Endothelial cell of umbilical vein (primary cell): Measurements from ENCODE around the gene NSD2. TPM values are rescaled to one million over a fixed set of nuclear protein-coding genes. Genes with fewer than 3 reads are reported as not detected.

ENCODE experiments used
- BruUV-seq: library from RNA; stranded (reverse); fragments of 400-500 nt; replicated peaks from 2 replicates; lab custom pipeline; 2021; lab: Mats Ljungman, UMichigan
- CTCF ChIA-PET: fragments of 300-600, 350-600 bp; sonication (Branson Sonifier 250); formaldehyde crosslinking; loops from one replicate; lab custom pipeline; 2021; ENCODE audit warnings: antibody characterized with exemption, inconsistent platforms; lab: Charles Lee
- POLR2A ChIA-PET: fragments of 300-600, 350-600 bp; sonication (Branson Sonifier 250); formaldehyde crosslinking; loops from one replicate; lab custom pipeline; 2021; ENCODE audit warnings: antibody characterized with exemption, inconsistent platforms; lab: Charles Lee
- DNase-seq: peaks from one replicate; pipeline ENCODE4 v3.0.0-alpha.2; 2011; ENCODE audit warnings: low read depth, low spot score
- FAIRE-seq: peaks from 2 replicates; lab custom pipeline; 2011; peaks lifted over from hg19 to GRCh38; lab: Jason Lieb, UNC
- H2AFZ ChIP-seq: 2 replicates; pipeline ENCODE4 v1.6.0; 2012; ENCODE audit warnings: low read depth, low read length, control low read depth, inconsistent platforms
- H3K27ac ChIP-seq: 2 replicates; pipeline ENCODE4 v1.5.1; 2011; ENCODE audit warnings: low read depth, mild to moderate bottlenecking, control low read depth, low read length, moderate library complexity; ENCODE audit not compliant: insufficient read depth
- H3K27me3 ChIP-seq, 2 experiments: 2 replicates each; pipeline versions ENCODE4 v1.6.0 to v1.6.1; 2011; ENCODE audit warnings: low read length in 2 of 2, mixed read lengths in 1 of 2; ENCODE audit not compliant: control insufficient read depth in 2 of 2, insufficient read depth in 2 of 2
- H3K36me3 ChIP-seq, 2 experiments: 2 replicates in 1 of 2; 3 replicates in 1 of 2; pipeline ENCODE4 v1.5.1; 2011; ENCODE audit warnings: low read length in 2 of 2, mild to moderate bottlenecking in 1 of 2, moderate library complexity in 1 of 2; ENCODE audit not compliant: control insufficient read depth in 2 of 2, insufficient read depth in 2 of 2; ENCODE audit errors: extremely low read depth in 1 of 2
- H3K4me1 ChIP-seq: 3 replicates; pipeline ENCODE4 v1.5.1; 2011; ENCODE audit warnings: mild to moderate bottlenecking, low read length; ENCODE audit not compliant: control insufficient read depth, insufficient read depth; ENCODE audit errors: extremely low read depth
- H3K4me2 ChIP-seq: 2 replicates; pipeline ENCODE4 v1.6.1; 2011; ENCODE audit warnings: low read length, control low read depth, mixed read lengths; ENCODE audit not compliant: insufficient read depth
- H3K4me3 ChIP-seq, 3 experiments: fragments of 200-600 bp in 1 of 3; sonication (generic), shearing (Covaris generic) in 1 of 3; replicated peaks in 1 of 3; 2 replicates each; pipeline ENCODE4 v1.5.1; 2011 to 2016; ENCODE audit warnings: control low read depth in 3 of 3, low read length in 3 of 3, mild to moderate bottlenecking in 2 of 3, inconsistent platforms in 1 of 3, low read depth in 1 of 3, moderate library complexity in 1 of 3; ENCODE audit not compliant: insufficient read depth in 1 of 3
- H3K79me2 ChIP-seq: 2 replicates; pipeline ENCODE4 v1.6.0; 2012; ENCODE audit warnings: low read length, inconsistent platforms; ENCODE audit not compliant: control insufficient read depth, insufficient read depth
- H3K9ac ChIP-seq: replicated peaks from 2 replicates; pipeline ENCODE3; 2011; ENCODE audit warnings: low read length, control low read depth; ENCODE audit not compliant: insufficient read depth; ENCODE audit errors: extremely low read depth
- H3K9me1 ChIP-seq: replicated peaks from 3 replicates; pipeline ENCODE4 v1.6.0; 2011; ENCODE audit warnings: mild to moderate bottlenecking, low read length; ENCODE audit not compliant: control insufficient read depth, insufficient read depth; ENCODE audit errors: extremely low read depth
- H3K9me3 ChIP-seq: replicated peaks from 2 replicates; pipeline ENCODE4 v1.5.1; 2012; ENCODE audit warnings: low read length, inconsistent platforms; ENCODE audit not compliant: control insufficient read depth, insufficient read depth
- H4K20me1 ChIP-seq: replicated peaks from 2 replicates; pipeline ENCODE3; 2011; ENCODE audit warnings: mild to moderate bottlenecking, low read length; ENCODE audit not compliant: control insufficient read depth, insufficient read depth; ENCODE audit errors: extremely low read depth
- EZH2 ChIP-seq: IDR thresholded peaks from 2 replicates; pipeline ENCODE4 v1.6.1; 2012; ENCODE audit warnings: borderline replicate concordance, low read depth, mild to moderate bottlenecking, moderate library complexity, low read length, inconsistent platforms; ENCODE audit not compliant: severe bottlenecking
- FOS ChIP-seq: IDR thresholded peaks from 2 replicates; pipeline ENCODE4 v1.6.1; 2011; ENCODE audit warnings: mild to moderate bottlenecking, low read length, moderate library complexity, borderline replicate concordance; ENCODE audit not compliant: insufficient read depth
- GATA2 ChIP-seq: IDR thresholded peaks from 2 replicates; pipeline ENCODE4 v1.7.0; 2011; ENCODE audit warnings: low read depth, mild to moderate bottlenecking, moderate library complexity, mixed read lengths, low read length; ENCODE audit not compliant: insufficient read length, insufficient read depth
- JUN ChIP-seq: IDR thresholded peaks from 2 replicates; pipeline ENCODE4 v1.6.1; 2011; ENCODE audit warnings: borderline replicate concordance, low read depth; ENCODE audit not compliant: insufficient read length, insufficient read depth
- MYC ChIP-seq: IDR thresholded peaks from one replicate; pipeline ENCODE4 v1.6.1; 2011; ENCODE audit warnings: mild to moderate bottlenecking, low read depth, low read length
- POLR2A ChIP-seq: IDR thresholded peaks from 2 replicates; pipeline ENCODE4 v1.6.1; 2012; ENCODE audit warnings: low read depth, mild to moderate bottlenecking, control low read depth, low read length
- POLR2AphosphoS5 ChIP-seq: IDR thresholded peaks from 2 replicates; pipeline ENCODE4 v1.6.1; 2012; ENCODE audit warnings: low read depth, mild to moderate bottlenecking, control low read depth, low read length, moderate library complexity; ENCODE audit not compliant: insufficient read depth
- dilution Hi-C: fragments of 300-500 bp; cut with MboI; formaldehyde crosslinking; loops from one replicate; pipeline ENCODE4 v1.15.0; 2019; ENCODE audit warnings: low sequenced_read_pairs; ENCODE audit not compliant: extremely low pct_ligation_motif_present
- intact Hi-C: fragments of 100-400 bp; cut with micrococcal nuclease; formaldehyde crosslinking; loops from one replicate; pipeline ENCODE4 v1.10.0; 2022
- polyA plus RNA-seq, 4 experiments: library from polyadenylated mRNA; depleted of rRNA in 3 of 4; stranded (reverse) in 3 of 4; unstranded in 1 of 4; fragments of >200 nt; gene quantifications; 2 replicates each; pipeline versions ENCODE4 v1.2.1 to v1.2.3, GENCODE V29; 2011 to 2012; ENCODE audit warnings: missing spikeins in 1 of 4
- total RNA-seq: library from RNA; stranded (reverse); gene quantifications from 2 replicates; pipeline ENCODE4 v1.2.3, GENCODE V29; 2021
- TF ChIP-seq, protein P1 (sequence below), 2 donors: IDR thresholded peaks; 1 replicate in 1 of 2; 2 replicates in 1 of 2; pipeline ENCODE4 v1.5.1; 2011; ENCODE audit warnings: low read length in 2 of 2, mild to moderate bottlenecking in 2 of 2, moderate library complexity in 2 of 2, control low read depth in 1 of 2, inconsistent platforms in 1 of 2, low read depth in 1 of 2; ENCODE audit not compliant: insufficient read depth in 1 of 2; ENCODE audit errors: extremely low read depth in 1 of 2
- TF ChIP-seq, protein P2 (sequence below): IDR thresholded peaks from 2 replicates; pipeline ENCODE4 v1.6.1; 2011; ENCODE audit not compliant: insufficient read depth, insufficient read length

NSD2 gene
- total and polyA plus RNA-seq, 2 donors (not counting 3 experiments of a cell fraction or from before 2014, with no cell fraction given): 31.3 to 171 TPM

DNA sequence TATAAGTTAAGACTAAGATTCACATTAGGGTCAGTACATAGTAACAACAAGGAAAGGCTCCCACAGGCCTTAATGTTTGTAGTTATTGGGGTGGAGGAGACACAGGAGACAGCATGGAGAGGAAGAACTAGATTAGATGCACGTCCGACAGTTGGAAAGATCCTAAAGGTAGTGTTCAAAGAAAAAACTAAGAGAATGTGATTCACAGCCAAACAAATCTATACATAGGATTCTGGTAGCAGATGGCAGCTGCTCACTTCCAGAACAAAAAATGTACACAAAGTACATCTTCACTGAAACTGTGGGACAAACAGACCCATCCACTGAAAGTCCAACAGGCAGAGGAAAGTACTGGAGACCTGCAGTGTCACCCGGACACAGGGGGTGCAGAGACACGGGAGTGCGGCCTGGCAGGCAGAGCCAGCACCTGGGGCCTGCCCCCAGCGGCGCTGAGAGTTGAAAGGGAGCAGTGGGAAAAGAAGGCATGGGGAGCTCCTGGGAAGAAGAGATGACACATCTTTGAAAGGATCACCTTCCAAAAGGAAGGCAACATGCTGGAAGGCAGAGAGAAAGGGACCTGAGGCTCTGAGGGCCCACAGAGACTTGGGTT lies 97.6 kb downstream of the NSD2 start:
- TF ChIP-seq MYC (no peak), JUN (no peak), POLR2AphosphoS5 (no peak), FOS (no peak), POLR2A (no peak), EZH2 (no peak), GATA2 (no peak)
- TF ChIP-seq, protein P1, sequence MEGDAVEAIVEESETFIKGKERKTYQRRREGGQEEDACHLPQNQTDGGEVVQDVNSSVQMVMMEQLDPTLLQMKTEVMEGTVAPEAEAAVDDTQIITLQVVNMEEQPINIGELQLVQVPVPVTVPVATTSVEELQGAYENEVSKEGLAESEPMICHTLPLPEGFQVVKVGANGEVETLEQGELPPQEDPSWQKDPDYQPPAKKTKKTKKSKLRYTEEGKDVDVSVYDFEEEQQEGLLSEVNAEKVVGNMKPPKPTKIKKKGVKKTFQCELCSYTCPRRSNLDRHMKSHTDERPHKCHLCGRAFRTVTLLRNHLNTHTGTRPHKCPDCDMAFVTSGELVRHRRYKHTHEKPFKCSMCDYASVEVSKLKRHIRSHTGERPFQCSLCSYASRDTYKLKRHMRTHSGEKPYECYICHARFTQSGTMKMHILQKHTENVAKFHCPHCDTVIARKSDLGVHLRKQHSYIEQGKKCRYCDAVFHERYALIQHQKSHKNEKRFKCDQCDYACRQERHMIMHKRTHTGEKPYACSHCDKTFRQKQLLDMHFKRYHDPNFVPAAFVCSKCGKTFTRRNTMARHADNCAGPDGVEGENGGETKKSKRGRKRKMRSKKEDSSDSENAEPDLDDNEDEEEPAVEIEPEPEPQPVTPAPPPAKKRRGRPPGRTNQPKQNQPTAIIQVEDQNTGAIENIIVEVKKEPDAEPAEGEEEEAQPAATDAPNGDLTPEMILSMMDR (IDR thresholded peaks at IDR 0.05; ENCODE audit: extremely low read depth in 1 of 2, insufficient read depth in 1 of 2, low read depth in 1 of 2, low read length in 2 of 2): no peak
- TF ChIP-seq, protein P2, sequence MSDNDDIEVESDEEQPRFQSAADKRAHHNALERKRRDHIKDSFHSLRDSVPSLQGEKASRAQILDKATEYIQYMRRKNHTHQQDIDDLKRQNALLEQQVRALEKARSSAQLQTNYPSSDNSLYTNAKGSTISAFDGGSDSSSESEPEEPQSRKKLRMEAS: no peak
- H3K27me3 ChIP-seq: no peaks in the 10 kb centered on the region
- no peak overlapping the region for H3K9ac ChIP-seq
- H3K36me3 ChIP-seq: peaks cover 2 to 30% of the 10 kb centered on the region in 2 experiments
- CTCF ChIA-PET: interaction anchor here (0.9 kb wide), 1 partner anchor 58 kb away, joined by 4 read pairs; no protein-coding TSS in a partner anchor
- no peak for FAIRE-seq
- POLR2A ChIA-PET: no interaction called here
- no TSS peak for BruUV-seq
- H3K27ac ChIP-seq: no peak overlapping the region
- no peaks in the 10 kb centered on the region for H3K9me1 ChIP-seq
- no peaks in the 10 kb centered on the region for H3K9me3 ChIP-seq
- H3K79me2 ChIP-seq: peaks cover 9% of the 10 kb centered on the region
- no peak overlapping the region for H2AFZ ChIP-seq
- no peak for DNase-seq
- H3K4me1 ChIP-seq: no peaks in the 10 kb centered on the region
- H3K4me2 ChIP-seq: no peak overlapping the region
- no peaks in the 10 kb centered on the region for H4K20me1 ChIP-seq
- intact Hi-C loops (no loop called here), dilution Hi-C loops (no loop called here)
- no peak overlapping the region for H3K4me3 ChIP-seq
